GM12864 (cell line): ENCODE measurements around the gene CACNA2D2.

ENCODE experiments used
- DNase-seq: peaks from one replicate; pipeline ENCODE4 v3.0.0-alpha.2; 2011; ENCODE audit warnings: low read depth
- H3K4me3 ChIP-seq: 2 replicates; pipeline ENCODE4 v1.5.1; 2011; ENCODE audit warnings: mild to moderate bottlenecking, low read depth, low read length, control low read depth
- TF ChIP-seq, protein P1 (sequence below): IDR thresholded peaks from 2 replicates; pipeline ENCODE4 v1.5.1; 2011; ENCODE audit warnings: low read depth, mild to moderate bottlenecking, moderate library complexity, low read length, control low read depth, inconsistent platforms; ENCODE audit errors: missing control alignments

CACNA2D2 gene

DNA sequence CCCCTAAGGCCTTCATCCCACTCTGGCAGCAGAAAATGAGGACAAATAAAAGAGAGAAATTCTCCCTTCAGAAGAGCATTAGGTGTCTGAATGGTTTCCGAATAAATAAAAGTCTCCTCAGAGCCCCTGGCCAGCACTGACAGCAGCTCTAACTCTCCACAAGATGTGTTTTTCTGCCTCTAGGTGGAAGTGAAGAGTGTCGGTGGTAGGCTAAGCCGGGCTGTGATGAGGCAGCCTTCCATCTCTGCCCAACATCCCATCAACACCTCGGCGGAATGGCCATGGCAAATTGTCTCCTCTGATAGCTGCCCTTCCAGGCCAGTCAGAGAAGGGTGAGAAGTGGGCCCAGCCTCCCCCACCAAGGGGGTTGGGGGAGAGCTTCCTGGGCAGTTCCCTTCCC, 6.3 kb upstream of the CACNA2D2 start:
- no peak for DNase-seq
- H3K4me3 ChIP-seq = no peak overlapping the region
- TF ChIP-seq, protein P1, sequence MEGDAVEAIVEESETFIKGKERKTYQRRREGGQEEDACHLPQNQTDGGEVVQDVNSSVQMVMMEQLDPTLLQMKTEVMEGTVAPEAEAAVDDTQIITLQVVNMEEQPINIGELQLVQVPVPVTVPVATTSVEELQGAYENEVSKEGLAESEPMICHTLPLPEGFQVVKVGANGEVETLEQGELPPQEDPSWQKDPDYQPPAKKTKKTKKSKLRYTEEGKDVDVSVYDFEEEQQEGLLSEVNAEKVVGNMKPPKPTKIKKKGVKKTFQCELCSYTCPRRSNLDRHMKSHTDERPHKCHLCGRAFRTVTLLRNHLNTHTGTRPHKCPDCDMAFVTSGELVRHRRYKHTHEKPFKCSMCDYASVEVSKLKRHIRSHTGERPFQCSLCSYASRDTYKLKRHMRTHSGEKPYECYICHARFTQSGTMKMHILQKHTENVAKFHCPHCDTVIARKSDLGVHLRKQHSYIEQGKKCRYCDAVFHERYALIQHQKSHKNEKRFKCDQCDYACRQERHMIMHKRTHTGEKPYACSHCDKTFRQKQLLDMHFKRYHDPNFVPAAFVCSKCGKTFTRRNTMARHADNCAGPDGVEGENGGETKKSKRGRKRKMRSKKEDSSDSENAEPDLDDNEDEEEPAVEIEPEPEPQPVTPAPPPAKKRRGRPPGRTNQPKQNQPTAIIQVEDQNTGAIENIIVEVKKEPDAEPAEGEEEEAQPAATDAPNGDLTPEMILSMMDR = no peak

DNA sequence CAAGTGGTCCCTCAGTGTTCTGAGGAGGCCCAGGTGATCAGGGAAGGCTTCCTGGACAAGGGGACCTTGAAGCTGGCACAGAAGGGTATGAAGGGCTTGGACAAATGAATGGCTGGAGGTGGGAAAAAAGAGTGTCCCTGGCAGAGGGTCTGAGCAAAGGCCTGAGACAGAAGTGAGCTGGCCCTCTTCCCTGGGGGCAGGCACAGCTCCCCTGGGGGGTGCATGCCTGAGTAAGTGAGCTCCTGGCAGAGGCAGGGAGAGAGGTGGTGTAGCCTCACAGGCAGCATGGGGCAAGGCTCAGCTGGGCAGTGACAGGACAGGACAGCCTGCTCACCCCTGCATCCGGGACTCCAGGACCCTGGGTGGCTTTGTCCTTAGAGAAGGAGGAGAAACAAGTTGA, 5.4 kb upstream of the CACNA2D2 start:
- TF ChIP-seq, protein P1 = no peak
- no peak for DNase-seq
- no peak overlapping the region for H3K4me3 ChIP-seq

DNA sequence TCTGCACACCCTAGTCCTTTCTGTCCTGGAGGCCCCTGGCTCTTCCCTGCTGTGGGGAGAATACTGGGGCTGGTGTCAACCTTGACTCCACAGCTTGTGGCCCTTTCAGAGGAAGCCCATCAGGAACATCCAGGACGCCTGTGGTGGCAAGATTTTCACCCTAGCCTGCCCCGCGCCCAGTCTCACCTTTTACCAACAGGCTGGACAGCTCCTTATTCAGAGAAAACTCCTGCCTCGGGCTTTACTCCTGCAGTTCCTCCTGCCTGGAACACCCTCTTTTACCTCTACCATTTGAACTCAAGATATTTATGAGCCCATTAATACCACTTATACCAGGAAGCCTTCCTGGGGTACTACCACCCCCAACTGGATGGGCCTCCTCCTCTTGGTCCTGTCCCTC, 2.7 kb upstream of the CACNA2D2 start:
- H3K4me3 ChIP-seq = no peak overlapping the region
- TF ChIP-seq, protein P1 = no peak

DNA sequence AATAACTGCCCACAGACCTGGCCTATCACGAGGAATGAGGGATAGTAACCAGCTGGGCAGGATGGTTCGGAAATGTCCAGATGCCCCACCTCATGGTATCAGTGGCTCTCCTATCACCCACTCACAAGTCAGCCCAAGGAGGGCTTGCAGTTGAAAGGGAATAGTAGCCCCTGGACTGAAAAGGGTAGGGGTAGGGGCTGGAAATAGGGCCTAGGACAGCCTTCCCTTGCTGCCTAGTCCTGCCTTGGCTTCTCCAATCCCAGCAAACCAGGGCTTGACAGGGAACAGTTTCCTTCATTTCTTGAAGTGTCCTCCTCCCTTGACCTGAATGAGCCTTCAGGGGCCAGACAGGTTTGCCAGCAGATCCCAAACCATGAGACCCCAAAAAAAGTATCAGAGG, 1.2 kb upstream of the CACNA2D2 start:
- no peak overlapping the region for H3K4me3 ChIP-seq
- TF ChIP-seq, protein P1 = no peak
- no peak for DNase-seq

More for the DNA sequence above, 2.7 kb upstream of the CACNA2D2 start:
- DNase-seq = no peak

DNA sequence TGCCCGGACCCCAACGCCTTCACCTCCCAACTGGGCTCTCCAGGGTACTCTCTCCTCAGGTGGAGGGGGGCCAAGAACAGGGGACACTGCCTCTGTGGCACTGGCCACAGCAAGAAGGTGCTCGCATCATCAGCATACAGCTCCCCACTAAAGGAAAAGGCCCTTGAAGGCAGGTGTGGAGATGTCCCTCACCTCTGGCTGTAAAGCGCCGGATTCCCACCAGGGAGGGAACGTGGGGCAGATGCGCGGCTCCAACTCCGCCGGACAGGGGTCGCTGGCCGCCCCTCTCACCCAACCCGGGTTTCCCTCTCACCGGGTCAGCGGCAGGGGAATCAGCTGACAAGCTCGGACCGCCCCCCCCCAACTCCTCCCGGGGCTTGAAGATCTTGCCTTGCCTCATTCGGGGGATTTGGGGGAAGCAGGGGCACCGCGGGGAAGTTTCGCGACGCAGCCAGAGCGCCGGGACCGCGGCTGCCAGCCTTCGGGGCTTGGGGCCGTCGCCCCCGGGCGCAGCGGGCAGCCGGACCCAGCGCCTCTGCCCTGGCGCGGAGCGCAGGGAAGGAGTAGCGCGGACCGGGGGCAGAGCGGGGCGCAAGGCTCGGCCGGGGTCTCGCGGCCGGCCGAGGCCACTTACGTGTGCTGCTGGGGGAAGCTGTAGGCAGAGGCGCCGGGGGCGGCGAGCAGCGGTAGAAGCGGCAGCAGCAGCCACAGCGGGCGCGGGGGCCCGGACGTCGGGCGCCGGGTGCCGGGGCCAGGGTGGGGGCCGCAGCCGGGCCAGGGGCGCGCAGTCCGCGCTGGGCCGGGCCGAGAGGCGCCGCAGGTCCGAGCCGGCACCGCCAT, 630 bp downstream of the CACNA2D2 start:
- no peak overlapping the region for H3K4me3 ChIP-seq
- TF ChIP-seq, protein P1 = no peak
- DNase-seq = no peak

DNA sequence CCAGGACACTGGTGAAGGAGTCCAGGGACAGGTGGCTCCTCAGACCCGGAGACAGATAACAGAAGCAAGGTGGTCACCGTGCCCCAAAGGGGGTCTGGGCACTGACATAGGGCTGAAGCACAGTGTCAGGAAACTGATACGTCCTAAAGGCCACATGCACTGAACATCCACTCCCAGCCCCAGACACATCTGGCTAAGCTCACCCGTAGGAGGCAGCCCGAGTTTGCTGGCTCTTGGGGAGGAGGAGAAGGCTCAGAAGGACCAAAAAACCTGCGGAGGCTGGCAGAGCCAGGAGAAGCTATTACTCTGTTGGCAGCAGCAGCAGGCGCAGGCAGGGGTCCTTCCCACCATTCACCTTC, 1.2 kb downstream of the CACNA2D2 start:
- TF ChIP-seq, protein P1 = no peak
- DNase-seq = no peak
- no peak overlapping the region for H3K4me3 ChIP-seq
